PC-3 (cell line): Measurements from ENCODE around the gene RUFY3. TPM values are rescaled to one million over a fixed set of nuclear protein-coding genes. Genes with fewer than 3 reads are reported as not detected.
"Not testable (repeated sequence)": the region's sequence is repeated elsewhere in the genome, so short reads cannot be mapped to it uniquely, and the experiment has no call there.

Experiments
- ATAC-seq: fragments of 200-7000 bp; cut with Tn5 transposase; 2 replicates; pipeline ENCODE4 v1.9.1; 2020; ENCODE audit warnings: mild to moderate bottlenecking, moderate library complexity
- BruUV-seq: library from RNA; stranded (reverse); fragments of 400-500 nt; replicated peaks from 2 replicates; lab custom pipeline; 2021; lab: Mats Ljungman, UMichigan
- CTCF ChIA-PET: fragments of 300-600 bp; sonication (Branson Sonifier 250); formaldehyde crosslinking; loops from one replicate; lab custom pipeline; 2022; ENCODE audit warnings: antibody characterized with exemption; lab: Charles Lee
- POLR2A ChIA-PET: fragments of 300-600 bp; sonication (Branson Sonifier 250); formaldehyde crosslinking; loops from one replicate; lab custom pipeline; 2022; ENCODE audit warnings: antibody characterized with exemption; ENCODE audit not compliant: unreplicated experiment; lab: Charles Lee
- DNase-seq: peaks from one replicate; pipeline ENCODE4 v3.0.0-alpha.2; 2015
- H2AFZ ChIP-seq: fragments of 300-600 bp; sonication (generic); 2 replicates; pipeline ENCODE4 v1.6.0; 2016; ENCODE audit warnings: antibody characterized with exemption, low read length
- H3F3A ChIP-seq: fragments of 300-600 bp; sonication (generic); one replicate; pipeline ENCODE4 v1.6.0; 2017; ENCODE audit warnings: antibody characterized with exemption, low read length, control low read depth, mild to moderate bottlenecking; ENCODE audit not compliant: unreplicated experiment
- H3K27ac ChIP-seq: fragments of 300-600 bp; sonication (generic); 2 replicates; pipeline ENCODE4 v1.5.1; 2016; ENCODE audit warnings: mild to moderate bottlenecking, low read length
- H3K27me3 ChIP-seq: fragments of 300-600 bp; sonication (generic); 2 replicates; pipeline ENCODE4 v1.6.1; 2016; ENCODE audit warnings: low read length, mixed read lengths
- H3K36me3 ChIP-seq: fragments of 300-600 bp; sonication (generic); 2 replicates; pipeline ENCODE4 v1.6.1; 2016; ENCODE audit warnings: low read depth, mixed run types, low read length, mixed read lengths
- H3K4me1 ChIP-seq: fragments of 300-600 bp; sonication (generic); 2 replicates; pipeline ENCODE4 v1.5.1; 2016; ENCODE audit warnings: low read length; ENCODE audit not compliant: insufficient read depth
- H3K4me2 ChIP-seq: fragments of 300-600 bp; sonication (generic); 2 replicates; pipeline ENCODE4 v1.6.0; 2016; ENCODE audit warnings: low read length
- H3K4me3 ChIP-seq: fragments of 300-600 bp; sonication (generic); 2 replicates; pipeline ENCODE4 v1.5.1; 2016; ENCODE audit warnings: mild to moderate bottlenecking, low read length, mixed read lengths
- H3K79me2 ChIP-seq: fragments of 300-600 bp; sonication (generic); 2 replicates; pipeline ENCODE4 v1.6.1; 2017; ENCODE audit warnings: low read length, mixed read lengths
- H3K9ac ChIP-seq: fragments of 300-600 bp; sonication (generic); 2 replicates; pipeline ENCODE4 v1.6.0; 2016; ENCODE audit warnings: mild to moderate bottlenecking, low read length
- H3K9me2 ChIP-seq: fragments of 300-600 bp; sonication (generic); replicated peaks from 2 replicates; pipeline ENCODE4 v1.6.1; 2016; ENCODE audit warnings: mixed run types, low read length, mixed read lengths
- H3K9me3 ChIP-seq: fragments of 300-600 bp; sonication (generic); 2 replicates; pipeline ENCODE4 v1.6.1; 2016; ENCODE audit warnings: low read length, mixed read lengths
- H4K20me1 ChIP-seq: fragments of 300-600 bp; sonication (generic); 2 replicates; pipeline ENCODE4 v1.6.1; 2016; ENCODE audit warnings: low read length, mixed read lengths
- CTCF ChIP-seq: fragments of 300-600 bp; sonication (generic); conservative IDR thresholded peaks from 2 replicates; pipeline ENCODE4 v1.5.1; 2017; ENCODE audit warnings: antibody characterized with exemption, low read depth, mild to moderate bottlenecking, low read length
- EZH2 ChIP-seq: fragments of 300-600 bp; sonication (generic); IDR thresholded peaks from one replicate; pipeline ENCODE4 v1.6.1; 2017; ENCODE audit warnings: antibody characterized with exemption, mild to moderate bottlenecking, low read length; ENCODE audit not compliant: unreplicated experiment
- EZH2phosphoT487 ChIP-seq: fragments of 300-600 bp; sonication (generic); IDR thresholded peaks from 2 replicates; pipeline ENCODE4 v1.6.1; 2018; ENCODE audit warnings: mild to moderate bottlenecking, antibody characterized with exemption, low read length, borderline replicate concordance
- intact Hi-C: fragments of 100-400 bp; cut with micrococcal nuclease; formaldehyde crosslinking; loops from 2 replicates; pipeline ENCODE4 v1.9.0; 2023
- total RNA-seq: library from RNA; depleted of rRNA; stranded (reverse); fragments of >200 nt; gene quantifications from 2 replicates; pipeline ENCODE4 v1.2.3, GENCODE V29; 2014

RUFY3 gene
- total RNA-seq, 1 experiment from 2014 or later = 25.6 TPM

- Histone ChIP-seq H3K9me3 (no peaks in the 10 kb centered on the region), H3K9me2 (no peaks in the 10 kb centered on the region), H3K79me2 (no peaks in the 10 kb centered on the region), H3K4me2 (no peak overlapping the region), H2AFZ (no peak overlapping the region), H3K27me3 (no peaks in the 10 kb centered on the region), H4K20me1 (no peaks in the 10 kb centered on the region), H3K27ac (no peak overlapping the region), H3K4me1 (no peaks in the 10 kb centered on the region), H3K36me3 (no peaks in the 10 kb centered on the region), H3K4me3 (no peak overlapping the region), H3F3A (no peaks in the 10 kb centered on the region), H3K9ac (no peak overlapping the region)
- no peak for ATAC-seq
- no TSS peak for BruUV-seq
- ChIA-PET POLR2A (no interaction called here), CTCF (no interaction called here)
- DNase-seq = no peak
- intact Hi-C loops = no loop called here
- TF ChIP-seq CTCF = no peak
- TF ChIP-seq EZH2phosphoT487 = no peak
- no peak for TF ChIP-seq EZH2
Observed at GRCh38 chr4:70725633-70726032, 3.9 kb downstream of the RUFY3 start.

- H3K9me3 ChIP-seq, H4K20me1 ChIP-seq, POLR2A ChIA-PET, H3K9me2 ChIP-seq, BruUV-seq, H3K36me3 ChIP-seq, H3K9ac ChIP-seq, H3K4me3 ChIP-seq, H3K27ac ChIP-seq, H3F3A ChIP-seq, ATAC-seq, intact Hi-C loops, H3K4me2 ChIP-seq, DNase-seq, H2AFZ ChIP-seq, CTCF ChIA-PET, H3K27me3 ChIP-seq, H3K79me2 ChIP-seq, H3K4me1 ChIP-seq: not testable (repeated sequence)
Observed at GRCh38 chr4:70726515-70726914, 4.8 kb downstream of the RUFY3 start.

- Histone ChIP-seq H3K9ac (no peak overlapping the region), H3K27me3 (no peaks in the 10 kb centered on the region), H3K9me2 (no peaks in the 10 kb centered on the region), H2AFZ (no peak overlapping the region), H3K36me3 (no peaks in the 10 kb centered on the region), H3K9me3 (no peaks in the 10 kb centered on the region), H3K79me2 (no peaks in the 10 kb centered on the region), H3K4me2 (no peak overlapping the region), H4K20me1 (no peaks in the 10 kb centered on the region), H3K4me1 (no peaks in the 10 kb centered on the region), H3K27ac (no peak overlapping the region), H3F3A (no peaks in the 10 kb centered on the region), H3K4me3 (no peak overlapping the region)
- ChIA-PET POLR2A (no interaction called here), CTCF (no interaction called here)
- no peak for DNase-seq
- no peak for TF ChIP-seq EZH2
- TF ChIP-seq EZH2phosphoT487 = no peak
- TF ChIP-seq CTCF = no peak
- ATAC-seq = no peak
- BruUV-seq = no TSS peak
- intact Hi-C loops = no loop called here
Observed at GRCh38 chr4:70728091-70728490, 6.3 kb downstream of the RUFY3 start.

- intact Hi-C loops = loop anchor here (10.0 kb wide), 3 partner anchors 72 to 102 kb away; partner anchors contain the start of gene GRSF1
- H3K4me3 ChIP-seq, CTCF ChIA-PET, H3K27ac ChIP-seq, H4K20me1 ChIP-seq, H3K9me3 ChIP-seq, ATAC-seq, H2AFZ ChIP-seq, H3F3A ChIP-seq, POLR2A ChIA-PET, DNase-seq, H3K27me3 ChIP-seq, H3K9ac ChIP-seq, BruUV-seq, H3K79me2 ChIP-seq, H3K36me3 ChIP-seq, H3K9me2 ChIP-seq, H3K4me2 ChIP-seq: not testable (repeated sequence)
- H3K4me1 ChIP-seq = peaks cover 19% of the 10 kb centered on the region
Observed at GRCh38 chr4:70732878-70733277, 11.1 kb downstream of the RUFY3 start.
